HepG2 (cell line): ENCODE measurements around the gene VPS52. TPM values are rescaled to one million over a fixed set of nuclear protein-coding genes. Genes with fewer than 3 reads are reported as not detected.

ENCODE experiments used
- CC2D1A ChIP-seq: sonication (generic); formaldehyde crosslinking; IDR thresholded peaks from 2 replicates; pipeline ENCODE4 v1.8.1; 2023; ENCODE audit warnings: mild to moderate bottlenecking, missing genetic modification reagents
- GPN1 ChIP-seq: sonication (generic); formaldehyde crosslinking; IDR thresholded peaks from 2 replicates; pipeline ENCODE4 v1.5.1; 2020; ENCODE audit warnings: missing genetic modification reagents, borderline replicate concordance
- ISX ChIP-seq: sonication (generic); formaldehyde crosslinking; conservative IDR thresholded peaks from 2 replicates; pipeline ENCODE4 v1.5.0; 2020; ENCODE audit warnings: missing genetic modification reagents
- KLF12 ChIP-seq: sonication (generic); formaldehyde crosslinking; IDR thresholded peaks from 2 replicates; pipeline ENCODE4 v1.4.0; 2020; ENCODE audit warnings: missing genetic modification reagents, borderline replicate concordance
- NFRKB ChIP-seq: fragments of 450-650 bp; IDR thresholded peaks from 2 replicates; pipeline ENCODE4 v1.6.1; 2017
- PPARG ChIP-seq: conservative IDR thresholded peaks from 2 replicates; pipeline ENCODE4 v1.6.1; 2016; ENCODE audit warnings: missing biosample characterization, missing genetic modification reagents
- REL ChIP-seq: sonication (generic); formaldehyde crosslinking; conservative IDR thresholded peaks from 2 replicates; pipeline ENCODE4 v1.8.0; 2022; ENCODE audit warnings: mild to moderate bottlenecking, missing genetic modification reagents, moderate library complexity
- SMAD3 ChIP-seq: sonication (generic); formaldehyde crosslinking; IDR thresholded peaks from 2 replicates; pipeline ENCODE4 v1.4.0; 2020; ENCODE audit warnings: missing genetic modification reagents
- ZBTB40 ChIP-seq, 2 experiments: fragments of 450-650 bp in 1 of 2; sonication (generic) in 1 of 2; formaldehyde crosslinking in 1 of 2; IDR thresholded peaks; 2 replicates each; pipeline versions ENCODE4 v1.6.1 to v1.8.0; 2016 to 2022; ENCODE audit warnings: antibody characterized with exemption in 1 of 2, mild to moderate bottlenecking in 1 of 2, missing genetic modification reagents in 1 of 2
- ZBTB46 ChIP-seq: sonication (generic); formaldehyde crosslinking; IDR thresholded peaks from 2 replicates; pipeline ENCODE4 v1.4.0; 2020; ENCODE audit warnings: mild to moderate bottlenecking, missing genetic modification reagents, borderline replicate concordance
- ZNF512B ChIP-seq: sonication (generic); formaldehyde crosslinking; IDR thresholded peaks from 2 replicates; pipeline ENCODE4 v1.5.1; 2020; ENCODE audit warnings: missing genetic modification reagents, mild to moderate bottlenecking, borderline replicate concordance
- ZNF619 ChIP-seq: sonication (generic); formaldehyde crosslinking; IDR thresholded peaks from 2 replicates; pipeline ENCODE4 v1.4.0; 2020; ENCODE audit warnings: mild to moderate bottlenecking, missing genetic modification reagents
- ZSCAN31 ChIP-seq: sonication (generic); formaldehyde crosslinking; IDR thresholded peaks from 2 replicates; pipeline ENCODE4 v1.5.0; 2020; ENCODE audit warnings: low read depth, mild to moderate bottlenecking, missing genetic modification reagents
- polyA plus RNA-seq, 8 experiments: library from polyadenylated mRNA; depleted of rRNA in 3 of 8; stranded (reverse) in 7 of 8; unstranded in 1 of 8; fragments of >200 nt; fragmentation: Illumina TruSeq in 4 of 8; extraction: Trizol in 4 of 8; gene quantifications; 2 replicates each; pipeline versions ENCODE4 v1.2.1 to v1.2.3, GENCODE V29; 2011 to 2016; ENCODE audit warnings: low read depth in 4 of 8, missing spikeins in 1 of 8, mixed read lengths in 1 of 8; ENCODE audit not compliant: insufficient read depth in 1 of 8
- total RNA-seq, 5 experiments: library from RNA; depleted of rRNA; stranded (reverse); fragments of >200 nt; fragmentation: Illumina TruSeq; extraction: Trizol; gene quantifications; 2 replicates each; pipeline ENCODE4 v1.2.3, GENCODE V29; 2016; ENCODE audit warnings: low read depth in 1 of 5

VPS52 gene
- total and polyA plus RNA-seq, 2 of the 13 experiments (the other 11 are each of a cell fraction or from before 2014, with no cell fraction given), result 48.9 to 85.5 TPM

GRCh38 chr6:33208091-33208967, 63.3 kb downstream of the VPS52 start, which contains the start of gene RING1 (continued):
- TF ChIP-seq ZNF512B (peak; percentile 80; the same call in 1 of the 2 replicates), ZBTB46 (CRISPR knock-in tag) (no peak), SMAD3 (peak; percentile 34; the same call in 1 of the 2 replicates), CC2D1A (CRISPR knock-in tag) (no peak), ZNF619 (CRISPR knock-in tag) (peak; percentile 87), NFRKB (no peak), ISX (CRISPR knock-in tag) (no peak; the same call in 1 of the 2 replicates), ZBTB40 (IDR thresholded peaks at IDR 0.05) (no peak), ZBTB40 (CRISPR knock-in tag; IDR thresholded peaks at IDR 0.05) (peak; percentile 80; the same call in 1 of the 2 replicates), PPARG (CRISPR knock-in tag) (peak; percentile 44; the same call in 1 of the 2 replicates), GPN1 (0 out of 2 replicates have a peak, but pooled peaks have one; percentile 85), REL (CRISPR knock-in tag) (peak; percentile 94), ZSCAN31 (CRISPR knock-in tag) (no peak), KLF12 (CRISPR knock-in tag) (peak; percentile 86; the same call in 1 of the 2 replicates)
